Left ventricle myocardium superior (tissue), 1 donor: ENCODE measurements around the gene PAQR4. TPM values are rescaled to one million over a fixed set of nuclear protein-coding genes. Genes with fewer than 3 reads are reported as not detected.

Experiments used
- ATAC-seq: fragments of 200-7000 bp; cut with Tn5 transposase; one replicate; pipeline ENCODE4 v1.9.1; 2020; ENCODE audit warnings: mild to moderate bottlenecking, moderate library complexity
- DNase-seq: peaks from one replicate; pipeline ENCODE4 v3.0.0-alpha.2; 2020
- intact Hi-C: fragments of 100-400 bp; cut with micrococcal nuclease; formaldehyde crosslinking; loops from one replicate; pipeline ENCODE4 v1.11.0; 2022
- total RNA-seq: library from RNA; stranded (reverse); fragmentation: NEBNext Ultra II Directional; extraction: Animal tissue kit (Norgen Biotek cat#: 25700); gene quantifications from one replicate; pipeline ENCODE4 v1.2.1, GENCODE V29; 2021
- donor health status: DM: no; HTN: yes; CAD: no; lungs with severe emphysema.

Gene PAQR4
- total RNA-seq, 1 donor from 2014 or later = 7.9 TPM

DNA sequence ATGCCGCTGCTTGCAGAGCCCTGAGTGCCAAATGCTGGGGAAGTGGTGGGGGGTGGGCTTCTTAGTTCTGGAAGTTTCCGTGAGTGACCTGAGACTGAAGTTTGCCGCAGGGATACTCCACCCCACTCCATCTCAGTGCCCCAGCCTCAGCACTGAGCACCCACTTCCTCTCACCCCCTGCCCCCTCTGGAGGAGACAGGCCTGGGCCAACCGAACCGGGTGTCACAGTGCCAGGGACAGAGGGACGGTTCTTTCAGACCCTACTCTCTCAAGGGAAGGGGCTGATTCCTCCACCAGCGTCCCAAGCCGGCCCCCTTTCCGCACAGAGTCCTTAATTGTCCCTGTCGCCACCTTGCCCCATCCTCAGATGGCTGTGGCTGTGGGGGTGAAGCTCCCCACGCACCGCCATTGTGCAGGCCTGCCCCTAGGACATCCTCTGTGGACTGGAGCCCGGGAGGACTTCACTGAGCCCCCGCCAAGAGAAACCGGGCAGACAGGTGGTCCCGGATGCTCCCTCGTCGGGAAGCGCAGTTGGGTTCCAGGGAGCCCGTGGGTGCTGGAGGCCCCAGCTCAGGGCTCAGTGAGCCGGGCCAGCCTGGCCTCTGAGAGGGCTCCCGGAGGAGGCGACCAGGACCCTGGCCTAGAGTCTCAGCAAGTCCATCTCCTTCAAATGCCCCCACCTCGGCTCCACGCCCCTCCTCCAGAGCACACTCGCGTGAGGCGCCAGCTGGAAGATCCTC, 6.6 kb upstream of the PAQR4 start:
- ATAC-seq (no peak), DNase-seq (peak; percentile 19)
- intact Hi-C loops = no loop called here

GRCh38 chr16:2963074-2963722, 6.0 kb upstream of the PAQR4 start:
- ATAC-seq (no peak), DNase-seq (peak; percentile 18)
- intact Hi-C loops = no loop called here

- intact Hi-C loops = no loop called here
- DNase-seq (no peak), ATAC-seq (no peak)
Measured at GRCh38 chr16:2963723-2964474, 5.2 kb upstream of the PAQR4 start, which contains the start of gene KREMEN2. Gene KREMEN2 (plus strand): TSS chr16:2964275. CDS start chr16:2964521, 246 bp downstream.

- DNase-seq (no peak), ATAC-seq (no peak)
- intact Hi-C loops = no loop called here
Measured at GRCh38 chr16:2964475-2965336, 4.4 kb upstream of the PAQR4 start.

GRCh38 chr16:2966043-2966807, 2.9 kb upstream of the PAQR4 start:
- intact Hi-C loops = no loop called here
- no peak for ATAC-seq
- peak; percentile 22 for DNase-seq

DNA sequence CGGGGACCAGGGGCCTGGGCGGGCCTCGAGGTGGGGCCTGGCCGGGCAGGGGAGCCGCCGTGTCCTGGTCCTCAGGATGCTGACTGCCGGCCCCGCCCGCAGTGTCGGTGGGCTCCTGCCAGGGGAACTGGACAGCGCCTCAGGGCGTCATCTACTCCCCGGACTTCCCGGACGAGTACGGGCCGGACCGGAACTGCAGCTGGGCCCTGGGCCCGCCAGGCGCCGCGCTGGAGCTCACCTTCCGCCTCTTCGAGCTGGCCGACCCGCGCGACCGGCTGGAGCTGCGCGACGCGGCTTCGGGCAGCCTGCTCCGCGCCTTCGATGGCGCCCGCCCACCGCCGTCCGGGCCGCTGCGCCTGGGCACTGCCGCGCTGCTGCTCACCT, 2.3 kb upstream of the PAQR4 start:
- ATAC-seq (no peak), DNase-seq (peak; percentile 57)
- intact Hi-C loops = no loop called here

DNA sequence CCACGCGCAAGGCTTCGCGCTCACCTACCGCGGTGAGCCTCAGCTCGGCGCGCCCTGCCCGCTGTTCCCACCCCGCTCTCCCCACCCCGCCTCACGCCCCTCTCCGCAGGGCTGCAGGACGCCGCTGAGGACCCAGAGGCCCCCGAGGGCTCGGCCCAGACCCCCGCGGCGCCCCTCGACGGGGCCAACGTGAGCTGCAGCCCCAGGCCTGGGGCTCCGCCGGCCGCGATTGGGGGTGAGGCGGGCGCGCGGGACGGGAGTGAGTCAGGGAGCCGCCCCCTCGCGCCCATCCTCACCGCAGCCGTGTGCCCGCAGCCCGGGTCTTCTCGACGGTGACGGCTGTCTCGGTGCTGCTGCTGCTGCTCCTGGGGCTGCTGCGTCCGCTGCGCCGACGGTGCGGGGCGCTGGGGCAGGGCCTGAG, 1.9 kb upstream of the PAQR4 start:
- no peak for ATAC-seq
- no peak for DNase-seq
- intact Hi-C loops = no loop called here

GRCh38 chr16:2967721-2968161, 1.4 kb upstream of the PAQR4 start:
- ATAC-seq (no peak), DNase-seq (no peak)
- intact Hi-C loops = no loop called here

DNA sequence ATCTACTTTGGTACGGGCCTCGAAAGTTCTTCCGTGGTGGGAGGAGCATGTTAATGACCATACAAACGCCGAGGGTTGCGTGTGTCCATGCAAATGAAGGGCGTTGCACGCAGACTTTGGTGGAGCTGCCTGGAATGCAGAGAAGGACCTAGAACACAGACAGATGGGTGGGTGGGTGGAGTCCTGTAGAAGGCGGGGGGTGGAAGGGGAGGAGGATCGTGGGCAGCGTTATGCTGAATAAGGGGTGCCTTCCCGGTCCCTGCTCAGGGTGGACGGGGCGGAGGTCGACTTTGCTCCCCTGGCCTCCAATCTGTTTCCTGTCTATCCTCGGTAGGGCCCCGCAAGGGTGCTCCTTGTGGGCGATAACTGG, 795 bp upstream of the PAQR4 start:
- no peak for ATAC-seq
- DNase-seq = no peak
- intact Hi-C loops = no loop called here

- intact Hi-C loops = no loop called here
Measured at GRCh38 chr16:2969545-2970521, 685 bp downstream of the PAQR4 start.

GRCh38 chr16:2970563-2970962, 1.4 kb downstream of the PAQR4 start:
- no peak for ATAC-seq
- DNase-seq = no peak
- intact Hi-C loops = no loop called here

More at GRCh38 chr16:2969545-2970521, 685 bp downstream of the PAQR4 start:
- ATAC-seq (peak; percentile 46), DNase-seq (peak; percentile 79)

GRCh38 chr16:2971134-2971984, 2.2 kb downstream of the PAQR4 start:
- DNase-seq = no peak
- intact Hi-C loops = no loop called here
- ATAC-seq = no peak

GRCh38 chr16:2971985-2972784, 3.0 kb downstream of the PAQR4 start:
- no peak for ATAC-seq
- no peak for DNase-seq
- intact Hi-C loops = no loop called here

DNA sequence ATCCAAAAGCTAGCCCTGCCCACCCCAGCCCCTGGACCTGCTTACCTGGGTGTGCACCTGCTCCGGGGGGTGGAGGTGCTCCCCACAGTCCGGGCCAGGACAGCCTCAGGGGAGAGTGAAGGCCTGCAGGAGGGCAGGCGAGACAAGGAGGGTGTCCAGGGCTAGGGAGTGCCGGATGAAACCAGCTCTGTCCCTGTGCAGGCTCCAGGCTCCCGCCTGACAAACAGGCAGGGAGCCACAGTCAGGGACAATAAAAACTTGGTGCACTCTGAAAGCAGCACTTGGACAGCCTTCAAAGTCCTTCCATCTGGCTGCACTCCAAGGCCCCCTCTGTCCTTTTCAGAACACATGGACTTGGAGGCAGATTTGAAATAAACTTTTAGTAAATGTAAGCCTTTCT, 3.9 kb downstream of the PAQR4 start:
- ATAC-seq = no peak
- intact Hi-C loops = no loop called here
- DNase-seq = no peak

DNA sequence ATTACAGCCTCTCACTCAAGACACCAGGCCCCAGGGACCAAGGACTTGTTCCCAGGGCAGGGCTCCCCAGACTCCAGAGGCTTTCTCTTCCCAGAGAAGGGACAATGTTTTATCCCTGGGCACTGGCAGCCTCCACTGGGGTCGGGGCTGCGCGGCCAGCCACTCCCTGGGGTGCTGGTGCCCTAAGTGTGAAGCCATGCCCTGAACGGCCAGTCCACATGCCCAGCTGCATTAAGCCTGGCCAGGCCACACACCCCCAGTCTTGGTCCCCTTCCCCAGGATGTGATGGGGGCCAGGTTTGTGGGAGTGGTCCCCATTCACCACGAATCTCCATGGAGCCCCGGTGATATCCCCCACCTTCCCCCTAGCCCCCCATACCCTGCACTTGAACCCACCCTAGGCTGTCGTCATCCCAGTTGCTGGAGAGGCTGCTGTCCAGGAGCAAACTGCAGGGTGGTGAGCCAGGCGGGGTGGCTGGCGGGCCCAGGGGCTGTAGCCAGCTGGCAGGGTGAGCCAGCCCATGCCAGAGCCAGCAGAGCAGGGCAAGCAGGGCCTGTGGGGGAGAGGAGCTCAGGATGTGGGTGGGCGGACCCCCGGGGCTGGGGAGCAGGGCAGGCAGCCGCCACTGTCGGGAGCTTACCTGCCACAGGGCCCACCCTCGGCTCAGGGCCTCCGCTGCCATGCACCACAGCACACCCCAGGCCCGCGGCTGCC, 4.6 kb downstream of the PAQR4 start:
- ATAC-seq (no peak), DNase-seq (no peak)
- intact Hi-C loops = no loop called here
